ENCODE data around the gene OR6A2.
A peak's percentile ranks its signal among the peaks of the same experiment; 100 is the strongest.
"Not testable (repeated sequence)": the region's sequence is repeated elsewhere in the genome, so short reads cannot be mapped to it uniquely, and the experiment has no call there.

The OR6A2 gene

DNA sequence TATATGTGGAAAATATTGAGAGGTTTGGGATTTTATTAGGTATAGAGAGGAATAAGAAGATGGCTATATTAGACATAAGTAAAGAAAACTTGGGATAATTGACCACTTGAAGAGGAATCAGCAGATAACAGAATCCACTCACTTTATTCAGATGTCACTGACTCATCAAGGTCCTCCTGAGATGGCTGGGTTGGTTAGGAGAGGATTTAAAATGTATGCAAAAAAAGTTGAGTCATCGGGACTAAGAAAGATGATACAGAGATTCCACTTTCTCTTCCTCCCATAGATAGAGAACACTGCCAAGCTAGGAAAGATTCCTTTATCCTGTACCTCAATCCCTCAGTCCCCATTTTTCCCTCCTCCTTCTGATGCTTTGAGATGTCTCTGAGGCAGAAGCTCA lies at the start of gene OR6A2:
Gene OR6A2 (minus strand): TSS at position 288 of the 400 bp plus-strand sequence. CDS start 3,981 bp downstream, outside the sequence.
- FAIRE-seq (no peak), DNase-seq (ENCODE audit: insufficient read length, low spot score) (no peak)

DNA sequence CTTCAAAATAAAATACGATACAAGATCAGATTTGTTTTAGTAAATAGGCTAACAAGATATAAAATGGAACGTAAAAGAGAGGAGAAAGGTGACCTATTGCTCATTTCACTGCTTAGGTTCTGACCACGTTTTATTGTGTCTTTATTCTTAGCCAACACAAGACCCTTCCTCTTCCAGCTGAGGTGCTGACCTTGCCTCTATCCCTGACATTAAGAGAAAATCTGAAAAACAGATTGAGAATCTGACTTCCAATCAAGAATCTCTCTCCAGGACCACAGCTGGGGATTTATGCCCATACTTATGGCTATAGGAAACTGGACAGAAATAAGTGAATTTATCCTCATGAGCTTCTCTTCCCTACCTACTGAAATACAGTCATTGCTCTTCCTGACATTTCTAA lies 45.9 kb upstream of the OR6A2 start, which contains the start of gene OR10A5:
Gene OR10A5 (plus strand): TSS at position 301 of the 400 bp plus-strand sequence. CDS start 0 bp downstream, at position 301.
- FAIRE-seq (no peak), DNase-seq (ENCODE audit: insufficient read length, low spot score) (no peak)

DNA sequence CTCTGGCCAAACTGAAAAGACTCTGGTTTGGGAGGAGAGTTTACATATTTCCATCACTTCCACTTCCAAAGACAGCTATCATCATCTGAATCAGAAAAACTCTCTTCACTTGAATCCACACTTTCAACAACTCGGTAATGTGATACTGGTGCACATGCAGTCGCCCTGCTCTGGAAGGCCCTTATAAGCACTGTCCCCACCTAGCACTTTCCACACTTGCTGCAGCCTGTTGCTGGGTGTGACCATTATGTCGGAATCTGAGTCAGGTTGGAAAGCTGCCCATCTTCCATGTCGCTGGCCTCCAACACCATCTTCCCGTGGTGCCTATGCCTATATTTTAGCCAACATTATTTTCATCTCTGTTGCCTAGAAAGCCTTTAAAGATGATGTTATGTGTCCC lies 44.9 kb upstream of the OR6A2 start:
- DNase-seq (ENCODE audit: insufficient read length, low spot score) (no peak), FAIRE-seq (no peak)

DNA sequence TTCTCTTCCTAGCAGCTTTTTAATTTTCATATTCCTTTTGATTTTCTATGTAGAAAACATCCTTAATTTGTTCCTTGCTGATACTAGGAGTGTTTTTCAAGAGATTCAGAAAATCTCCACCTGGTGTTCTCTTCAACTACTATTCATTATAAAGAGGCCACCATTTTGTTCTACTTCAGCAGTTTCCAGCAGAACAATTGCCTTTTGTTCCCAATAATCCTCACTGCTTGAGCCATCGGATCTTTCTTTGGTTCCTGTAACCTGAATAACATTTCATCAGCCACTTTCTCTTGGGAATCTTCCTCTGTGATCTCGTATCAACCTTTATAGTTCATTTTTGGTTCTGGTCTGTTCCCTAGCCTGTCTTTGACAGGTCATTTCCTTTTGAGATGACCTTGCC lies 44.2 kb upstream of the OR6A2 start:
- no peak for FAIRE-seq
- DNase-seq (ENCODE audit: insufficient read length, low spot score) = no peak

DNA sequence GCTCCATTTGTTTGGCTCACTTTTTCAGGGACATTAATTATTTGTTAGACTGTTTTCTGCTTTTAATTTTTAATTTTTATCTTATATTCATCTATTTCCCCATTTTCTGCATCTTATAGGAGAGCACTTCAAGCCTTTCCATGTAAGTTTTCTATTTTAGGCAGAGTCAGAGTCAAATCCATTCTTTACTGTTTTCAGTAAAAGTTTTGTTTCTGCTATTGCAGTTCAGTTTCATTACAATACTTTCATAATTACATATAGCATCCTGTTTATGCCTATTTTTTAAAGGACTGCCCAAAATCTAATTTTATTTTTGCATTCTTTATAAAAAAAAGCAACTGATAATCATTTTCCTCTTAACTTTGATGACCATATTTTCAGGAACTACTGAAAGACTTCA lies 42.2 kb upstream of the OR6A2 start:
- DNase-seq (ENCODE audit: insufficient read length, low spot score) = no peak
- no peak for FAIRE-seq

DNA sequence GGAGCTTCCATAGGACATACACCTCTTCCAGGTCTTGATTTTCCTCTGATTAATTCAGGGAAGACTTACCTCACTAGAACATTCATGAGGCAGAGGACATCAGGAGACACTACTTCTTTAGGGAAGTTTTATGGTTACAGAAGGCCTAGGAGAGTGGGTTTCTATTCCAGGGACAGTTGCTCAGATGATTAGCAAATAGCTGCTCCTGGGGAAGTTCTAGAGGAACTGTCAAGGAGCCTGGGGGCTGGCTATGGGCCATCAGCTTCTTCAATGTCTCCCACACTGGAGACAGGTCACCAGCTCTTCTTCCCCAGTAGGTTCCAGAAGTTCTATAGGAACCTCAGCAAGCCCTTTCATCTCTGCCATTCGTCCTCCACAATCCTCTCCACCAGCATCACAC lies 34.5 kb upstream of the OR6A2 start:
- DNase-seq (ENCODE audit: insufficient read length, low spot score) = no peak
- FAIRE-seq = no peak

DNA sequence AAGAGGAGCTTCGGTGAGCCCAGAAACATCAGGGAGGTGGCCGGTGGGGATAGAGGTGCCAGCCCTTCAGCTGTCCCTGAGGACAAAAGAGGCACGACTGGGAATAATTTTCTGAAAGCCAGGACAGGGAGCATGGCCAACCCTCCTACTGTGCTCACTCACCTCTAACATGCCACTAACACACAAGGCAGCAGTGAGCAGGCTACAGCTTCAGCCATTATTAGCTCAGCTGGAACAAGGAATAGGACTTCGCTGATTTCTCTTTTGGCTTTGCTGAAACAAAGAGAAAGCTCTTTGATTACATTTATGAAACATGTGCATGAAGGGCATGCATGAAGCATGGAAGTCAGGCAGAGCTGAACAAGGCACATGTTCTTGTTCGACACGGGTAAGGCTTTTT lies 33.9 kb upstream of the OR6A2 start:
- FAIRE-seq = no peak
- no peak for DNase-seq (ENCODE audit: insufficient read length, low spot score)

DNA sequence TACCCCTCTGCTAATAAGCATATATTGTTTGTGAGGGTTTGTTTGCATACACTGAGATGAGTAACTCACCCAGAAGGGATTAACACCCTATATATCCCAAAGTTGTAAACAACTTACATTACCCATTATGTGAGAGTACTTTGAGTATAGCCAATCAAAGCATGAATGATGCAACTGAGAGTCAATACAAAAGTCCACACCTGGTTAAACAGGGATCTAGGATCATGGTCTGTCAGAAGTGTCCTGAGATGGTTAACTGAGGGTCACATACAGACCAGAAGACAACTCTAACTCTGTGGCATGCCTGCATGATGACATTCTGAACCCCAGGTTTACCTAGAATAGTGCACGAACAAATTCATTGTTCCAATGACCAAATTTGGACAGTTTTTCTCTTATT lies 28.6 kb upstream of the OR6A2 start:
- FAIRE-seq = no peak
- DNase-seq (ENCODE audit: insufficient read length, low spot score) = no peak

DNA sequence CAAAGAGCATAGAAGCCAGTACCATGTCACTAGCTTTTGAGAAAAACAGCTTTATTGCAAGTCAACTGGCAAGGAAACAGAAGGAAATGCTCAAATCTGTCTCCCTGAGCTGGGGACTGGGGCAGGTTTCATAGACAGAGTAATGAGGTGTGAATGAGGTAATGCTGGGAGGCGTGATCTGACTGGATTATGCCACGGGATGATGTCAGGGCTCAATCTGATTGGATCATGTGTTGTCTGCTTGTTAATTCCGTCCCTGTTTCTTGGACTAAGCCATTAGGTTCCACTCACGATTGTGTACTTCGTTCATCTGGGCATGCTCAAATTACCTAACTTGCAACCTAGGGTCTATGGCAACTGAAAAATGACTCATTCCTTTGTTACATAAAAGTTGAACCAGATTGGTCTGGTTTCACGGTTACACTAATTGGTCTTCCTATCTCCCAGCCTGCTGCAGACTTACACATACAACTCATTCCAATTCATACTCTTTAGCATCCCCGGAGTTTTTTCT lies 25.8 kb upstream of the OR6A2 start:
- FAIRE-seq = no peak

DNA sequence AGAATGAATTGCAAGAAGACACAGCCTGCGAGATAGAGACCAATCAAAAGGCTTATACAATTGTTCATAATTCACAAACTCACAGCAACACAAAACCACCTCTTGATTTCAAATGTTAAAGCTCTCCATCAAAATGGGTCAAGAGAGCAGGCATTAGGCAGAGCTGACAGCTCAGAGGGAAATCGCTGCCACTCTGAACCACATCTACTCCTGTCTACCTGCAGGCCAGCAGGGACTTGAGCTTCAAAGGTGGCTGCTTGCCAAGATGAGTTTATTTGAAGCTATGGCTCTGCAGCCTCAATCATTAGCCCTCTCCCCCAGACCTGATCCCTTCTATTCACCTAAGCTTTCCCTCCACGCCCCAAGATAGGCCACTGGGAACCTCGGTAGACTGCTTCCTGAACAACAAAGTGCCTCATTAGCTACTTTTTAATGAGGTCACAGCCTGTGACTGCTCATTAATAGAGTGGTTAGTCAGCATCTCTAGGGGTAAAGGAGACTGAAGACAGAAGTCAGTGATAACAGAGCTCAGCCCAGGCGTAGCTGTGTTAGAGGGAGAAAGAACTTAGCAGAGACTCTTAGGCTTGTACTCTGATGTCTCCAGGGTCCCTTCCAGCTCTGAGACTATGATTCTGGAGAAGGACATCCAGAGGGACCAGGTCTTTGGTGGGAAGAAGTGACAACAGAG lies 24.8 kb upstream of the OR6A2 start:
- no peak for FAIRE-seq
- no peak for DNase-seq (ENCODE audit: insufficient read length, low spot score)

More for the DNA sequence above, 25.8 kb upstream of the OR6A2 start:
- no peak for DNase-seq (ENCODE audit: insufficient read length, low spot score)

DNA sequence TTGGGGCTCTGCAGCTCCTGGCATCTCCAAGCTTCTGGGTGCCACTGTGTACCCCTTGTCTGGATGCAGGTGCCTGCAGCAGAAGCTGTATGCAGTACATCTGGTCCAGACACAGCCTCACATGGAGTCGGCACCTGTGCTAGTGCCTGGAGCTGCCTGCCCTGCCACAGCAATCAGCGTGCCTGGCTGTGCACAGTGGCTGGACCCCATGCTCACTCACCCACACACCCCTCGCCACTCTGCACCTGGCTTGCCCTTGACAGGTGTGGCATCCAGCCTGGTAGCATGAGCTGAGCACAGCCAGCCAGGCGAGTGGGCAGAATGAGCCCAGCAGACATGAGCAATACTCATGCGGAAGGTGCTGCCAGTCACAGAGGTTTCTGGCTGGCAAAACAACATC lies 19.5 kb upstream of the OR6A2 start:
- FAIRE-seq (no peak), DNase-seq (ENCODE audit: insufficient read length, low spot score) (no peak)

DNA sequence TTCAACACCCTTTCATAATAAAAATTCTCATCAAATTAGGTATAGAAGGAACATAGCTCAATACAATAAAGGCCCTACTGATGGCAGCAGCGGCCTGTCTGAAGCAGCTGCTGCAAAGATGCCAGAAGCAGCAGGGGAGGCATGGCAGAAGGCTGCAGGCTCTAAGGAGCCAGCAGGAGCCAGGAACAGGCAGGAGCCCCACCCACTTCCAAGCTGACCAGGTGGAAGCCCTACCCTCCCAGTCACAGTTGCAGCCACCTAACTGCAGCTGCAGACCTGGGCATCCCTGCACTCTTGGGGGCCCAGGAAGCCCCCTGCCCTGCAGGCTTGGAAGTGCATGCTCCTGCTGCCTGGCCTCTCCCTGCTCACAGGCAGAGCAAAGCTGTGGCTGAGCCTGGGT lies 18.2 kb upstream of the OR6A2 start:
- FAIRE-seq = no peak
- DNase-seq (ENCODE audit: insufficient read length, low spot score) = no peak

DNA sequence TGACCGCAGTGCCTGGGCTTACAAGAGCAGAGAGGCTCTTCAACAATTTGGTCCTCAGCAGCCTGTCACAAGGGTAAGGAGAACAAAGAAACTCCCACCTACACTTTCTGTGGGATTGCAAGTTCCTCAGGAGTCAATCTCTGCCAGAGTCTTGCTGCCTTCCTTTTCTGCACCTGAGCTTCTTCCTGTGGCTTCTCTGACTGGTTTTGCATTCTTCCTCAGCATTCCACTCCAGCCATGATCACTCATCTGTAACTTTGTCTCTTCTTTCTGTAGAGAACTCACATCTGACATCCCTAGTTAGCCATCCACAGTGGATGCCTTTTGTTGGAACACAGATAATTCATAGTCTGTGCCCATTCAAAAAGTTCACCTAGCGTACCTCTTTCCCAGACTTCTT lies 14.2 kb upstream of the OR6A2 start:
- FAIRE-seq (no peak), DNase-seq (ENCODE audit: insufficient read length, low spot score) (no peak)

DNA sequence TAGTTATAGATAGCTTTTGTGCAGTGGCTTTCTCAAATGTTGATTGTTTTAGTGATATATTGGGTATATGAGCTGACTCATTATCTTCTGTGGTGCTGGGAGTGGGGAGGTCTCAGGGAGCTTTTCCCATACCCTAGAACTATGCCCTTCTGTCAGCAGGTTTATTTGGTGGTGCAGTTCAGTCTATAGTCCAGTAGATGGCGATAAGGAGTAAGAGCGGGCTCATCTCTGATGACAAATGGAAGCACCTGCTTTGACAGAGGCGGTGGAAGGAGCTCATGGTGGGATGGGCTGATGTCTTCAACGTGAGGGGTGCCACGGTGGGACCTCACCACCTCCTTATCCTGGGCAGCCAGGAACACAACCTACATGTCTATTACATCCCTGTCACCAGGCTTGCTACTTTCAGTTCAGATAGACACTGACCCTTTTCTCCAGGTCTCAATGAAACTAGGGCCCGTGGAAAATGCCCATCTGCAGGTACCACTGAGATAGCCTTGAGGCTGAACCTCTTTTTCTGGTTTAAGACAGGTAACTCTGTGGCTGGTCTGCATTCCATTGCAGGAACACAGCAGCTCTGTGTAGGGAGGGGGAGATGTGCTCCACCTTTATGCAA lies 13.0 kb upstream of the OR6A2 start:
- FAIRE-seq (peak; percentile 93), DNase-seq (ENCODE audit: insufficient read length, low spot score) (peak; percentile 38)

DNA sequence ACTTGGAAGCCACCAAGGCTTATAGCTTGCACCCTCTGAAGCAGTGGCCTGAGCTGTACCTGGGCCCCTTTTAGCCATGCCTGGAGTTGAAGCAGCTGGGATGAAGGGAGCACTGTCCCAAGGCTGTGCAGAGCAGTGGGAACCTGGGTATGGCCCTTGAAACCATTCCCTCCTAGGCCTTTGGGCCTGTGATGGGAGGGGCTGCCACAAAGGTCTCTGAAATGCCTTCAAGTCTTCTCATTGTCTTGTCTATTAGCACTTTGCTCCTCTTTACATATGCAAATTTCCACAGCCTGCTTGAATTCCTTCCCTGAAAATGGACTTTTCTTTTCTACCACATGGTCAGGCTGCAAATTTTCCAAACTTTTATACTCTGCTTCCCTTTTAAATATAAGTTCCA lies 1.6 kb upstream of the OR6A2 start:
- not testable (repeated sequence) for DNase-seq (ENCODE audit: insufficient read length, low spot score); FAIRE-seq

DNA sequence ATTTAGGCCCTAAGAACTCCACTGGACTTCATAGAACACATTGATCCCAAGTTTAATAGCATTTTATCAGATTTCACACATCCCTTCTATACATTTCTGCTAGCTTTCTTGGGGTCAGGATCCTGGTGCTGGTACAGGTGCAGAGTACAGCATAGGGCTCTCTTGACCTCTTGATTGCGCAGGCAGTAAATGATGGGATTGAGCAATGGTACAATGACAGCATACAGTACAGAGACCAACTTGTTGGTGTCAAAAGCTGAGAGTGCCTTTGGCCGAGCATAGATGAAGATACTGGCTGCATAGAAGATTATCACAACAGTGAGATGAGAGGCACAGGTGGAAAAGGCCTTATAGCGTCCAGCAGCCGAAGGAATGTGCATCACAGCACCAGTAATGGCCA lies 4.8 kb downstream of the OR6A2 start:
- DNase-seq (ENCODE audit: insufficient read length, low spot score) (no peak), FAIRE-seq (no peak)

DNA sequence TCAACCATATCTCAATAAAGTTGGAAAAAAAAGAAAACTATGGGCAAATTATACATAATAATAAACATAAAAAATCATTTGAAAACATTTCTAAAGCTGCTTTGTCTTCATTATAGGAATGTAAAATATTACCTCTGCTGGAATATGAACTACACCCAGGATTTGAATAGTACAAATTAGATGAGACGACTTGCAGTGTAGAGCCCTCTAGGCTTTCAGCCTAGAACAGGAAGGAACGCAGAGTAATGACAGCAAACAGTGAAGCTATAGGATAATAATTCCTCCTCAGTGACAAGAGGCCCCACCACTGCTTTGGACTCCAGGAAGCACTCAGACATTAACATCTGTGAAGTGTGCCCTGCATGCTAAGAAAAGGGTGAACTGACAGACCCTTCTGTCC lies 8.9 kb downstream of the OR6A2 start:
- no peak for FAIRE-seq
- DNase-seq (ENCODE audit: insufficient read length, low spot score) = no peak

DNA sequence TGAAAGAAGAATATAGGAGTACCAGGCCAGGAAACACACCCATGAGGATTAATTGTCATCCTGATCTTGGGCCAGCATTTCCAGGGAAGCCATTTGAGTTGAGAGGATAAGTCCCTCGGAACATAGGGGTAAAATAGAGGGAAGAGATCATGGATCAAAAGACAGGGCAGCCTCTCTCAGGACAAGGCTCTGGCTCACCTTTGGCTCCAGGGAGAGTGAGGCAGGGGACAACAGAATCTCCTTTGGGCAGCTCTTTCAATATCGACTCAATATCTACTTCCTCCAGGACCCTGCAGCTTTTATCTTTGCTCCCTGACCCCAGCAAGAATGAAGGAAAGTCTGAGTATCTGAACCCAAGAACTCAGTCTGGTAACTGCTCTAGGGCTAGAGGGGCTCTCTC lies 16.8 kb downstream of the OR6A2 start, which contains the start of gene OR2AG1:
Gene OR2AG1 (plus strand): TSS at position 301 of the 400 bp plus-strand sequence. CDS start 2,018 bp downstream, outside the sequence.
- FAIRE-seq = no peak
- no peak for DNase-seq (ENCODE audit: insufficient read length, low spot score)

DNA sequence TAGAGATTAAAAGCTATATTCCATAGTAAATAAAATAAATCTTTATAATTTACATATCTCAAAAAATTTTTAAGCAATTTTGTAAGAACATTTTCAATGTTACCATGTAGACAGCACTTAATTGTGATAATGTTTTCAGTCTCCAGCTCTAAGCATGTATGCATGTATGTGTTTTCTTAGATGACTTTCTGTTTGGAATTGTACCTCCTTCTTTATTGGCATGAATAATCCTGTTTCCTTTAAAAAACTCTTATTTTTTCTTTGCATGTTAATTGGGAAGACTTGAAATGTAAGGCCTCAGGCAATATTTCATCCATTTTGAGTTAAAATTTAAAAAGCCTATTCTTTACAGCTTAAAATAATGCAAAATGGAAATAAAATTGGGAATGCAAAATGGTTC lies 18.7 kb downstream of the OR6A2 start:
- FAIRE-seq = no peak
- no peak for DNase-seq (ENCODE audit: insufficient read length, low spot score)

DNA sequence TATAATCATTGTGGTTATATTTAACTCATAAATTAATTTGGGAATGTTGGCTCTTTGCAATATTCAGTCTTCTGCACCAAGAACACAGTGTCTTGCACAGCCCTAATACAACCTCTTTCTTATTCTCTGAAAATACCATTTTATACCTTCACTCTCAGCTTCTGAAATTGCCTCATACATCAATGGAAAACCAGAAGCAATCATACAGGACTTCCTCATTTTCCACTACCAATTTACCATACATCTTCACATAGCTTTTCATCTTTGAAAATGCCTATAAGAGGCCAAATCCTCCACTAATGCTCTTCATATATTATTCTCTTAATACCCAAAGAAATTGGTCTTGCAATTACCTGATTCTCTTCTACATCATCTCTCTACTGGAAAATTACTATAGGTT lies 21.0 kb downstream of the OR6A2 start:
- DNase-seq (ENCODE audit: insufficient read length, low spot score) = no peak
- FAIRE-seq = no peak

DNA sequence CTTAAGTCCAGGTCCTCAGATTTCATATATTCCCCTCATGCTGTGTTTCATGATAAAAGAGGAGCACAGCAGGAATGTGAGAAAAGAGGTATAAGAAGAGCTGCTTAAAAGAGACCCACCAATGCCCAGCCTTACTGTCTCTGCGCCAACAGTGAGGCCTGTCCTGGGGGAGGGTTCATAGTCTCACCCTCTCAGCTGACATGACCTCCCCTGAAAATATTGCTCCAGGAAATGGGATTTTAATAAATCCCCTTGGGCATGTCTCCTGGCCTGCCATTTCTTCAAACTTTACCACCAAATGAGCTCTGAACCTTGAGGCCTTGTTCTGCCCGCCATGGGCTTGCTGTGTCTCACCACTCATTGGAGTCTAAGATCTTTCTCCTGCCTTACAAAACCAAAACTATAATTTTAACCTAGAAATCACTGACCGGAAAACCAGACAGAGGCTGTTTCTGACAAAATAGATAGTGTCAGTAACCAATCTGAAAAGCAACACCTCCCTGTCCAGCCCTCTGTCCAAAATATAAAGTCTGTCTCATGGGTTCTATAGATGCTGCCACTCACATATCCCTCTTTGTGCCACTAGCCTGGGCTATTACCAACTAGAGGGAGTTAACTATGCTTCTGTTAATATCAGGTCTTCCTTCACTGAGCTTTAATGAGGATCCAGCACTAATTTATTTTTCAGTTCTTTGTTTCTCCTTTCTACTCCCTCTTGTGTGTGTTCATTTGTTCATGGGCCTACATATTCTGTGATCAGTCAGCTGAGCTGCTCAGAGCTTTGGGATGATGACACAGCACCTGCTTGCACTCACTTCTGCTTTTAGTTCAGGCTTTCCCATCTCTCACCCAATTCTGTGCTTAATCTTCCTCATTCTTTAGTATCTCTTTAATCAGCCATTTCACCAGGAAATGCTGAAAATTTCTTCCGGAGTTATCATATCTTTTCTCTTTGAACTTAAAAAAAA lies 27.3 kb downstream of the OR6A2 start, which contains the start of gene OR2AG2:
Gene OR2AG2 (minus strand): TSS at position 51 of the 968 bp plus-strand sequence. CDS start 3,019 bp downstream, outside the sequence.
- DNase-seq (ENCODE audit: insufficient read length, low spot score) (peak; percentile 9), FAIRE-seq (peak; percentile 75)

All from GM19239 (cell line).